WTC11 (cell line): Measurements from ENCODE around the gene CYTH3.

Experiments
- CREB1 ChIP-seq: sonication (generic); formaldehyde crosslinking; IDR thresholded peaks from 2 replicates; pipeline ENCODE4 v1.8.0; 2023; ENCODE audit warnings: mild to moderate bottlenecking, missing genetic modification reagents
- CTCF ChIP-seq: fragments of 200-600 bp; IDR thresholded peaks from 2 replicates; pipeline ENCODE4 v1.8.0; 2022; ENCODE audit warnings: antibody characterized with exemption
- ELF4 ChIP-seq: sonication (generic); formaldehyde crosslinking; IDR thresholded peaks from 2 replicates; pipeline ENCODE4 v1.8.1; 2022; ENCODE audit warnings: low read depth, mild to moderate bottlenecking, moderate library complexity, missing genetic modification reagents
- ESRRA ChIP-seq: sonication (generic); formaldehyde crosslinking; IDR thresholded peaks from 2 replicates; pipeline ENCODE4 v1.8.1; 2022; ENCODE audit warnings: mild to moderate bottlenecking, missing genetic modification reagents, borderline replicate concordance
- JUN ChIP-seq: sonication (generic); formaldehyde crosslinking; IDR thresholded peaks from 2 replicates; pipeline ENCODE4 v1.8.0; 2023; ENCODE audit warnings: mild to moderate bottlenecking, missing genetic modification reagents
- NFE2L1 ChIP-seq: sonication (generic); formaldehyde crosslinking; IDR thresholded peaks from 2 replicates; pipeline ENCODE4 v1.8.1; 2023; ENCODE audit warnings: missing genetic modification reagents
- USF2 ChIP-seq: sonication (generic); formaldehyde crosslinking; IDR thresholded peaks from 2 replicates; pipeline ENCODE4 v1.8.1; 2023; ENCODE audit warnings: mild to moderate bottlenecking, missing genetic modification reagents, moderate library complexity
- ZNF121 ChIP-seq: sonication (generic); formaldehyde crosslinking; IDR thresholded peaks from 2 replicates; pipeline ENCODE4 v1.8.0; 2023; ENCODE audit warnings: missing genetic modification reagents

GRCh38 chr7:6167004-6167551, 105.3 kb downstream of the CYTH3 start:
- TF ChIP-seq ZNF121 (CRISPR knock-in tag), result no peak
- no peak for TF ChIP-seq CTCF
- no peak for TF ChIP-seq NFE2L1 (CRISPR knock-in tag)
- TF ChIP-seq USF2, result no peak
- TF ChIP-seq ELF4 (CRISPR knock-in tag), result no peak
- no peak for TF ChIP-seq ESRRA (CRISPR knock-in tag)
- TF ChIP-seq CREB1 (CRISPR knock-in tag), result no peak
- TF ChIP-seq JUN, result no peak
